A673 (cell line): Measurements from ENCODE around the gene DUSP8.

Experiments used
- CTCF ChIP-seq: fragments of 300-800, 200-600 bp; sonication (generic); conservative IDR thresholded peaks from 2 replicates; pipeline ENCODE4 v1.5.1; 2017; ENCODE audit warnings: low read depth, mild to moderate bottlenecking, antibody characterized with exemption, low read length, moderate library complexity, mixed read lengths
- EZH2 ChIP-seq: fragments of 200-600 bp; sonication (generic); IDR thresholded peaks from 2 replicates; pipeline ENCODE4 v1.6.1; 2017; ENCODE audit warnings: borderline replicate concordance, low read depth, mild to moderate bottlenecking, mixed read lengths, antibody characterized with exemption, low read length; ENCODE audit not compliant: poor library complexity, severe bottlenecking

GRCh38 chr11:1532014-1532586 lies 40.0 kb downstream of the DUSP8 start:
- TF ChIP-seq CTCF (no peak), EZH2 (no peak)
